ENCODE data around the gene OGN.

Gene OGN

GRCh38 chr9:92406477-92406876 is 2.1 kb upstream of the OGN start:
- no peak overlapping the region for H3K4me3 ChIP-seq (ENCODE audit: low read depth, low read length)

DNA sequence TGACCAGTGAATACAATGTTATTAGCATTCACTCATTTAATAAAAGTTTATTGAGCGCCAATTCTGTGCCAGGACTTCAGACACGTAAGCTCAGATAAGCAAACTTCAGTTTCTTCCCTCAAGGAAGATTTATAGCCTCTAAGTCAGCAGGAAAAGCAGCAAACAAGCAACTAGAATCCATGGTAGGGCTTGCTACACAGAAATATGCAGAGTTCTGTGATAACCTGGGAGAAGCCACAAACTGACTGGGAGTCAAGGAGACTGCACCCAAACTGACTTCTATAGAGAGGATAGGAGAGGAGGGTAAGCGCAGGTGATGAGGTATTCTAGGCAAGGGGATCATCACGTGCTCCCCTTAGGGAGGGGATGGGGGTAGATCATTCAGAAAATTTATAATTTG is 1.4 kb upstream of the OGN start:
- no peak overlapping the region for H3K4me3 ChIP-seq (ENCODE audit: low read depth, low read length)

DNA sequence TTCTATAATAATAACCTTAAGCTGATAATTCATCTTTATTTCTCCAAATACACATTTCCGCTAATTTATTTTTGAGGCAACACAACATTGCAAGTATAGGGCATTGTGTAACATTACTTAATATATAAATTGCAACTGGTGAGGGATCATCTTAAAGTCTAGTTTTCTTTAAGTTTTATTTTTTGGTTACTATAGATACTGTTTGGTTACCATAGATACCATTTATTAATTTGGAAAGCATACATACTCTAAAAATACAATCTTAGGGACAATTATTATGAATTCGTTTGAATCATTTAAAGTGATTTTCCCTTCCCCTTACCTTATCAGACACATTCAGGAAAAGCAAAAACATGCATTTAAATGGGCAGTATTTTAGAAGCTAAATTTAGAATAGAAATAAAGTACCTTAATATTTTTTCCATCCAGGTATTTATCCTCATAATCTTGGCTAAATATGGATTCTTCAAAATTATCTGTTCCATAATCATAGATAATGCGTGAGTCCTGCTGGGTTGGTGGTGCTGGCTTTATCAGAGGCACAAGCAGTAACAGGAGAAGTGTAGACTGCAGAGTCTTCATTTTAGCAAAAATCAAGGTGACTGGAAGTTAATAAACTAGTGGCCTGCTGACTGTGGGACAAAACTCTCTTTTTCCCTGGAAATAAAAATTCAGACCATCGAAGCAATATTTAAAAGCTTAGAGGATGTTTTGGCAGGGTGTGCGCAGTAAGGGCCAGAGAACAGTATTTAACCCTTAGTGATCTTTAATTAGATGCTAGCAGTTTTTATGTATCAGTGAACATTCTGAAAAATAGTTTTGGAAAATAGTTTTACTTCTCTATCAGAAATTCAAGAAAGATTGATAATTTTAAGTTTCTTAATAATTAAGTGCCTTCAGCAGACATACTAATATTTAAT is 1.3 kb downstream of the OGN start:
- no peak overlapping the region for H3K4me3 ChIP-seq (ENCODE audit: low read depth, low read length)

GRCh38 chr9:92402360-92402759 is 2.0 kb downstream of the OGN start:
- no peak overlapping the region for H3K4me3 ChIP-seq (ENCODE audit: low read depth, low read length)

- H3K4me3 ChIP-seq (ENCODE audit: low read depth, low read length) = no peak overlapping the region
Measured at GRCh38 chr9:92397853-92398252, 6.5 kb downstream of the OGN start.

DNA sequence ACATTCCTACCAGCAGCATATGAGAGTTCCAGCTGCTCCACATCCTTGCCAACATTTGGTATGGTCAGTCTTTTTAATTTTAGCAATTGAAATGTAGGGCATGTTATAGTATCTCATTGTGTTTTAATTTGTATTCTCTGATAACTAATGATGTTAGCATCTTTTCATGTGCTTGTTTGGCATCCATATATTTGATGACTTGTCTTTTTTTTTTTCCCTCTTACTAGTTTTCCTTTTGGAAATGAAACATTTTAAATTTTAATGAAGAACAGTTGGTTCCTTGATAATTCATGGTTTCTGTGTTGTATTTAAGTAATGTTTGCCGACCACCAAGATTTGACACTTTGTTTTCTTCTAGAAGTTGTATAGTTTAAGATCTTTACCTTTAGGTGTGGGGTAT is 8.8 kb downstream of the OGN start:
- no peak overlapping the region for H3K4me3 ChIP-seq (ENCODE audit: low read depth, low read length)

GRCh38 chr9:92393686-92394085 is 10.7 kb downstream of the OGN start:
- H3K4me3 ChIP-seq (ENCODE audit: low read depth, low read length) = no peak overlapping the region

DNA sequence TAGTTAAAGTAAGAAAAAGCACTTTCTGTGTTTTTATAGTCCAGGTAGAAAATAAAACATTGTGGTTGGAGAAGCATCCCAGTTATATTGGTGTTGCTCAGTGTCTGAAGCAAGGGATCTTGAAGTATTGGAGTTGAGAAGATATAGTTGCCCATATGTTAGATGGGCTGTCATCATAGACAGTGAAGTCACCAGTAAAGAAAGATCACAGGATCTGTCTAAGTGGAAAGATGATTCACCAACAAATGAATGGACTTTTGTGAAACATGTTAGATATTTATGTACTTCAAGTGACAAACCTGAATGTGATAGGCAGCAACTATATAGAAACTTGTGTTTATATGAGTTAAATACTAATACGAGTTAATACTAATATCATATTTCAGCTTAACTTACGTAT is 11.7 kb downstream of the OGN start:
- no peak overlapping the region for H3K4me3 ChIP-seq (ENCODE audit: low read depth, low read length)

GRCh38 chr9:92385953-92386352 is 18.4 kb downstream of the OGN start:
- no peak overlapping the region for H3K4me3 ChIP-seq (ENCODE audit: low read depth, low read length)

DNA sequence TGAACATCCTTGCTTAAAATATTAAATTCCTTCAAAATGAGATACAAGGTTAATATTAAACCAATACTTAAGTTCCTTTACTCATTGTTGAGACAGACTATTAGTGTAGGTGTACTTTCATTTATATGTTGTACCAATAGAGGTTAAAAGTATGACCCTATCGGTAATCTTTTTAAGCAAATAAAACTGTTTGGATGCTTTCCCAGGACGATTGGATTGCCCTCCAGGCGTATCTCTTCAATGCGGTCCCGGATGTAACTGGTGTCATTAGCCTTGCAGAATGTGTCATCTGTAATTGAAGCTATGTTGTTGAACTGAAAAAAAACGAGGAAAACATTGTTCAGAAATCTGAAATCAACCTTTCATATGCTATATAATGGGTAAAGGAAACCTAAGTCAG is 18.9 kb downstream of the OGN start:
- H3K4me3 ChIP-seq (ENCODE audit: low read depth, low read length) = no peak overlapping the region

DNA sequence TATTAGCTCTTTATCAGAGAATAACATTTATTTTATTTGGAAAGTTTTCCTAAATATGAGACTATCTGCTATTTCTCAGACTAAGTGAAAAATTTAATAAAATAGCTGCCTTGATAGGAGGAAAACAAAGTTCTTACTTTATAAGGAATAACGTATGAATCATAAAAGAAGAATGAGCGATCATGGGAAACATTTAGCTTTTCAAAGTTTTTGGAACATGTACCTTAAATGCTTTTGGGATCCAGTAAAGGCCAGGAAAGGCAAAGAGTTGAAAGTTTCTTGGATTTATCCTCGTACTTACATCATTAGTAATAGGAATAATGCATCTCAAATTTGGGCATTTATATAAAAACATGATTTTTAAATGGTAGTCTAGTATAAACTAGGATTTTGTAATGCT is 19.4 kb downstream of the OGN start:
- no peak overlapping the region for H3K4me3 ChIP-seq (ENCODE audit: low read depth, low read length)

- H3K4me3 ChIP-seq (ENCODE audit: low read depth, low read length) = no peak overlapping the region
Measured at GRCh38 chr9:92384375-92384774, 20.0 kb downstream of the OGN start.

DNA sequence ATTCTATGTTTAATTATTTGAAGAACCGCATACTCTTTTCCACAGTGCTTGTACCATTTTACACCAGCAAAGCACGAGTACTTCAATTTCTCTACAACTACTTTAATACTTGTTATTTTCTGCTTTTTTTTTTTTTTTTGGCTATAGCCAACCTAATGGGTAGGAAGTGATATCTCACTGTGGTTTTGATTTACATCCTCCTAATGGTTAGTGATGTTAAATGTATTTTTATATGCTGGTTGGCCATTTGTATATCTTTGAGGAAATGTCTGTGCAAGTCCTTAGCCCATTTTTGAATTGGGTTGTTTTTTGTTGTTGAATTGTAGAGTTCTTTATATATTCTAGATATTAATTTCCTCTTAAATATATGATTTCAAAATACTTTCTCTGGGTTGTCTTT is 22.6 kb downstream of the OGN start:
- H3K4me3 ChIP-seq (ENCODE audit: low read depth, low read length) = no peak overlapping the region

GRCh38 chr9:92380603-92381002 is 23.8 kb downstream of the OGN start:
- no peak overlapping the region for H3K4me3 ChIP-seq (ENCODE audit: low read depth, low read length)

DNA sequence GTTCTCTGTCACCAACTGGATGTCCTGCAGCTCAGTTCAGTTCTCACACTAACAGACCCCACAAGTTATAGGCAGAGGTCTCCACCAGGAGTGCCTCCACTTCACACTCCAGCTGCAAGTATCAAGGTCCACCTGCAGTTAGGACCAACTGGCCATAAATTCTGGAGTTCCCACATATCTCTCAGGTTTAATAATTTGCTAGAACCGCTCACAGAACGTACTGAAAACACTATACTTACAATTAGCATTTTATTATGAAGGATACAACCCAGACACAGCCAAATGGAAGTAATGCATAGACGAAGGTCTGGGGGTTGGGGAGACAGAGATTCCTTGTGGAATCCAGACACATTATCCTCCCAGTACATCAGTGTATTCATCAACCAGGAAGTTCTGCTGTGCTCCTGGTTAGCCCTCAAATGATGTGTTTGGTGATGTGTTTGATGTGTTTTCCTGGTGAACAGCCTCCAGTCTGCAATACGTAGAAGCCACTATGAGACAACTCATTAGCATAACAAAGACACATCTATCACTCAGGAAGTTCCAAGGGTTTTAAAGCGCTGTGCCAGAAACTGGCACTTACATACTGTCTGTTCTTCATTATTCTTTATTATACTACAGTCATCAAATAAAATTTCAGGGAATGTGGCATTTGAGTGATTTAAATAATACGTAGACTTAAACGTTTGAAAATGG is 25.4 kb downstream of the OGN start:
- no peak overlapping the region for H3K4me3 ChIP-seq (ENCODE audit: low read depth, low read length)

GRCh38 chr9:92377876-92378275 is 26.5 kb downstream of the OGN start:
- H3K4me3 ChIP-seq (ENCODE audit: low read depth, low read length) = no peak overlapping the region

- H3K4me3 ChIP-seq (ENCODE audit: low read depth, low read length) = no peak overlapping the region
Measured at GRCh38 chr9:92373167-92373566, 31.2 kb downstream of the OGN start.

DNA sequence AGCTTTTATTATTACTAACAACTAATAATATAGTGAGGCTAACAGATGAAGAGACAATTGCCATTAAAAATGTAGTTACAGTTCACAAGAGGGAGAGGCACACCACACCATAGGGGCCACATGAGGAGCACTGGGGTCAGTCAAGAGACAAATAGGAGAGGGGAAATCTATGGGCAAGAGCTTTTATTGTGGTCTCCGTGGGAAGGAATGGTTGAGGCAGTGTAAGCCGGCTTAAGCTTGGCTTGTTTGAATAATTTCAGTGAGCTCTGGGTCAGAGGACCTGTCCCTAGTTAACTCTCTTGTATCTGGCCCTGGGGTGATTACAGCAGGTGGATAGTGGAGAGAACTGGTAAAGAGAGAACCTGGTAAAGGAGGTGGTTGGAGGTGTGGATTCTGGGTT is 35.3 kb downstream of the OGN start:
- no peak overlapping the region for H3K4me3 ChIP-seq (ENCODE audit: low read depth, low read length)

GRCh38 chr9:92360083-92360482 is 44.3 kb downstream of the OGN start:
- no peak overlapping the region for H3K4me3 ChIP-seq (ENCODE audit: low read depth, low read length)

DNA sequence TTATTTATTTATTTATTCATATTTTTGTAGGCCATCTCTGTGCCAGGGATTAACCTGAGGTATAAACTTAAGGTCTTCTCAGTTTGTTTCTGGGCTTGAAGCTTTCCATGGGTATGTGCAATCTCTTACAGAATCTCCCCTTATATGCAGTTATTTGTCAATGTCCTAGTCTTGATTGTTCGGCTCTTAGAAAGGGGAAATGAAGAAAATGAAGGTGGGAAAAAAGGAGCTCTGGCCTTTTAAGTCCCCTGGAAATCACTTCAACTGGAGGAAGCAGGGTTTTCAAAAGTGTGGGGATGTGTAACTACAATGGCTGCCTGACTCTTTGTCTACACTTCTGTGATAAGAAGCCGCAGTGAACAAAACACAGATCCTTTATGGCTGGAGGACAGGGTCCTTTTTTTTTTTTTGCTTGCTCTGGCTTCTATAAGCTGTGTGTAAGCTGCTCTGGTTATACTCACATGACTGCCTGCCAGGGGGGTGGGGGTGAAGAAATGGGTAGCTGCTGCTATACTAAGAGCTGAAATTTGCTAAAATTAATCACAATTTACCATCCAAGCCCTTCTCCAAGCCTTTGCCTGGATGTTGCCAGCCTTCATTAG is 44.9 kb downstream of the OGN start:
- H3K4me3 ChIP-seq (ENCODE audit: low read depth, low read length) = no peak overlapping the region

GRCh38 chr9:92353051-92353450 is 51.3 kb downstream of the OGN start:
- H3K4me3 ChIP-seq (ENCODE audit: low read depth, low read length) = no peak overlapping the region

DNA sequence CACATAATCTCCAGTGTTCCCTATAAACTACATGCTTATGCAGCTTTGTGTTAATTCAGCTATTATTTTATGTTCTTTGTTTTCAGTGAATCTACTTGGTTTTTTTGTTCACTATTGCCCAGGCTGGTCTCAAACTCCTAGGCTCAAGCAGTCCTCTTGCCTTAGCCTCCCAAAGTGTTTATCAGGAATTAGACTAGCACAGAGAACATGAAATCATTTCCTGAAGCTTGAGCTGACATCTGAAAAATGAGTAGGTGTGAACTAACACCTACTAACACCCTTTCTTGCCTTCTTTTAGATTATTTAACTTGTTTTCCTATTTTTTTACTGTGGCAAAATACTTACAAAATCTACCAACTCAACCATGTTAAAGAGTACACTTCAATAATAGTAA is 53.6 kb downstream of the OGN start:
- H3K4me3 ChIP-seq (ENCODE audit: low read depth, low read length) = no peak overlapping the region
